Lower lobe of right lung (tissue), 2 donors: ENCODE results near the gene TDRD12. TPM values are rescaled to one million over a fixed set of nuclear protein-coding genes. Genes with fewer than 3 reads are reported as not detected.
A peak's percentile ranks its signal among the peaks of the same experiment; 100 is the strongest.

Source experiments
- ATAC-seq, 2 donors: fragments of 200-7000 bp; cut with Tn5 transposase; one replicate each; pipeline ENCODE4 v1.9.1; 2020 to 2022; ENCODE audit warnings: mild to moderate bottlenecking in 2 of 2, moderate library complexity in 2 of 2
- DNase-seq: peaks from one replicate; pipeline ENCODE4 v3.0.0-alpha.2; 2020
- H3K27ac ChIP-seq: fragments of 200-600 bp; one replicate; pipeline ENCODE4 v1.8.0; 2022
- H3K27me3 ChIP-seq: fragments of 200-600 bp; one replicate; pipeline ENCODE4 v1.8.0; 2022; ENCODE audit warnings: low read depth
- H3K36me3 ChIP-seq: fragments of 200-600 bp; one replicate; pipeline ENCODE4 v1.8.0; 2022; ENCODE audit warnings: mild to moderate bottlenecking
- H3K4me1 ChIP-seq: fragments of 200-600 bp; one replicate; pipeline ENCODE4 v1.8.0; 2022
- H3K4me3 ChIP-seq: fragments of 200-600 bp; one replicate; pipeline ENCODE4 v1.8.0; 2022; ENCODE audit warnings: mild to moderate bottlenecking
- H3K9me3 ChIP-seq: fragments of 200-600 bp; one replicate; pipeline ENCODE4 v1.8.0; 2022
- intact Hi-C: fragments of 100-400 bp; cut with DNase I; formaldehyde crosslinking; loops from one replicate; pipeline ENCODE4 v1.11.0; 2022
- total RNA-seq: library from RNA; stranded (reverse); fragmentation: NEBNext Ultra II Directional; extraction: Animal tissue kit (Norgen Biotek cat#: 25700); gene quantifications from one replicate; pipeline ENCODE4 v1.2.1, GENCODE V29; 2021
- TF ChIP-seq, protein P1 (sequence below): fragments of 200-600 bp; IDR thresholded peaks from one replicate; pipeline ENCODE4 v1.8.0; 2022; ENCODE audit warnings: antibody characterized with exemption, mild to moderate bottlenecking
- donor health status: DM: no; HTN: yes; CAD: no; lungs with severe emphysema.

The TDRD12 gene
- total RNA-seq, 1 donor from 2014 or later: not detected

DNA sequence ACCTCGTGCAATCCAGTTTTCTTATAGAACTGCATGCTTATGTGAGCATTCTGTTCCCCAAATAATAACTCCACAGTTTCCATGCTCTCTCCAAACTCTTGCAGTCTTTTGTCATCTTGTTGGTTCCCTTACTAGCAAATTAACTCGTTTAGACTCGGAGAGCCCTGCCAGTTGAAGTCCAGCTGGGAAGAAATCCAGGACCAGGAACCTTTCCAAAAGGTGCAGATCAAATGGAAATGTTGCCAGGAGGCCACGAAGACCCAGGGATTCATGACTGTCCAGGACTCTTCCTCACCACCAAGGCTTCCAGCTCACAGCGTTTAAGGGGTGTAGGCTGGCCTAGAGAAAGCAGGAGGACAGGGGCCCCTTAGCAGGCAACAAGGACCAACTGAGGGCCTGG lies 2.1 kb upstream of the TDRD12 start:
- H3K4me3 ChIP-seq: no peak overlapping the region
- H3K9me3 ChIP-seq: no peaks in the 10 kb centered on the region
- TF ChIP-seq, protein P1, sequence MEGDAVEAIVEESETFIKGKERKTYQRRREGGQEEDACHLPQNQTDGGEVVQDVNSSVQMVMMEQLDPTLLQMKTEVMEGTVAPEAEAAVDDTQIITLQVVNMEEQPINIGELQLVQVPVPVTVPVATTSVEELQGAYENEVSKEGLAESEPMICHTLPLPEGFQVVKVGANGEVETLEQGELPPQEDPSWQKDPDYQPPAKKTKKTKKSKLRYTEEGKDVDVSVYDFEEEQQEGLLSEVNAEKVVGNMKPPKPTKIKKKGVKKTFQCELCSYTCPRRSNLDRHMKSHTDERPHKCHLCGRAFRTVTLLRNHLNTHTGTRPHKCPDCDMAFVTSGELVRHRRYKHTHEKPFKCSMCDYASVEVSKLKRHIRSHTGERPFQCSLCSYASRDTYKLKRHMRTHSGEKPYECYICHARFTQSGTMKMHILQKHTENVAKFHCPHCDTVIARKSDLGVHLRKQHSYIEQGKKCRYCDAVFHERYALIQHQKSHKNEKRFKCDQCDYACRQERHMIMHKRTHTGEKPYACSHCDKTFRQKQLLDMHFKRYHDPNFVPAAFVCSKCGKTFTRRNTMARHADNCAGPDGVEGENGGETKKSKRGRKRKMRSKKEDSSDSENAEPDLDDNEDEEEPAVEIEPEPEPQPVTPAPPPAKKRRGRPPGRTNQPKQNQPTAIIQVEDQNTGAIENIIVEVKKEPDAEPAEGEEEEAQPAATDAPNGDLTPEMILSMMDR: no peak
- DNase-seq (no peak), ATAC-seq (no peak)
- H3K27ac ChIP-seq: no peak overlapping the region
- no peaks in the 10 kb centered on the region for H3K4me1 ChIP-seq
- no peaks in the 10 kb centered on the region for H3K27me3 ChIP-seq
- intact Hi-C loops: no loop called here
- peaks cover 23% of the 10 kb centered on the region for H3K36me3 ChIP-seq

DNA sequence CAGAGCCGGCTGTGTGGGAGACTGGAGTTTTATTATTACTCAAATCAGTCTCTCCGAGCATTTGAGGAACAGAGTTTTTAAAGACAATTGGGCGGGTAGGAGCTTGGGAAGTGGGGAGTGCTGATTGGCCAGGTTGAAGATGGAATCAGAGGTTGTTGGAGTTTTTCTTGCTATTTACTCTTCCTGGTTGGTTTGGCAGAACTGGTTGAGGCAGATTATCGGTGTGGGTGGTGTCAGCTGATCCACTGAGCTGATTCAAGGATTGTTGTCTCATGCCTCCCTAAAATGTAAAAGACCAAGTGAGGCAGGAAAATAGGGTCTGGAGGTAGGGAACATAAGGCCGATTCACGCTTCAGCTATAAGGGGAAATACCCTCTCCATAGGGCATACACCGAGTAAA lies 1.3 kb upstream of the TDRD12 start:
- peaks cover 15% of the 10 kb centered on the region for H3K36me3 ChIP-seq
- H3K4me3 ChIP-seq: no peak overlapping the region
- TF ChIP-seq, protein P1: no peak
- no peak for DNase-seq
- intact Hi-C loops: no loop called here
- no peak overlapping the region for H3K27ac ChIP-seq
- H3K27me3 ChIP-seq: no peaks in the 10 kb centered on the region
- H3K9me3 ChIP-seq: no peaks in the 10 kb centered on the region
- no peak for ATAC-seq
- no peaks in the 10 kb centered on the region for H3K4me1 ChIP-seq

DNA sequence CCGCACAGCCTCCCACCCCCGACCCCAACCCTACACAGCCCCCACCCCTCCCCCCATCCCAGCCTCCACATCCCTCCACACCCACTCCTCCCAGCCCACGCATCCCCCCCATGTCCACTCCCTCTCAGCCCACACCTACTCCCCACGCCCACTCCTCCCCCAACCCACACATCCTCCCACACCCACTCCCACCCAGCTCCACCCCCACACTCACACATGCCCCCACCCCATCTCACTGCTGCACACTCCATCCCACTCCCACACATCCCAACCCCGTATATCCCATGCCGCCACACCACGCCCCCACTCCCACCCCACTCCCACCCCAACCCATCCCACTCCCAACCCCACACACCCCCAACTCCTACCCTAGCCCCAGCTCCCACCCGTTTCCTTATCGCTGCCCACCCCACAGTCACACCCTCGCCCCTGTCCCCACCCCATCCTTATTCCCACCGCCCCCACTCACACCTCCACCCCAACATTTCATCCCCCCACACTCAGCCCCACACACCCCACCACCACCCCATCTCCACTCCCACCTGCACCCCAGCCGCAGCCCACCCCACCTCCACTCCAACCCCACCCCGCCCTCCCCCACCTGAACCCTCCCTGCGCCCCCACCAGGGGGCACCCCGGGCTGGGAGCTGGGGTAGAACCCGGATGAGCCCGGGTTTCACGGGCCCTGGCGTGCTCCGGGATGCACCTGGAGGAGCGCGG lies 809 bp downstream of the TDRD12 start:
- no peaks in the 10 kb centered on the region for H3K4me1 ChIP-seq
- no peak overlapping the region for H3K27ac ChIP-seq
- intact Hi-C loops: no loop called here
- no peak for DNase-seq
- no peak overlapping the region for H3K4me3 ChIP-seq
- peak in 1 of 2 donors; percentile 9 for ATAC-seq
- H3K9me3 ChIP-seq: no peaks in the 10 kb centered on the region
- TF ChIP-seq, protein P1: no peak
- H3K27me3 ChIP-seq: no peaks in the 10 kb centered on the region
- no peaks in the 10 kb centered on the region for H3K36me3 ChIP-seq

DNA sequence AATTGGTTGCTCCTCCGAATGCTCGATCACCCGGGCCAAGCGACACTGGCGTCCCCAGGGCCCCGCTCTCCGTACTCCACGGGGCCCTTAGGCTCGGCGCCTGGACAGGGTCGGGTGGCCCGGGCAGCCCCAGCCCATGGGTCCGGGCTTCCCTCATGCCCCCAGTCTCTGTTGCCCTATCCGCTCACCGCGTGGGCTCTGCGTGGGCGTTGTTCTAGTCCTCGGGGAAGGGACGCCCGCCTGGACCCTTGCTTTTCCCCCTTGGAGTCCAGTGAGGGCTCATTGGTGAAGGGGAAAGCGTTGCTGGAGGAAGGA lies 1.3 kb downstream of the TDRD12 start:
- no peaks in the 10 kb centered on the region for H3K27me3 ChIP-seq
- H3K4me1 ChIP-seq: no peaks in the 10 kb centered on the region
- DNase-seq (no peak), ATAC-seq (peak in 1 of 2 donors; percentile 17)
- intact Hi-C loops: no loop called here
- no peaks in the 10 kb centered on the region for H3K36me3 ChIP-seq
- H3K9me3 ChIP-seq: no peaks in the 10 kb centered on the region
- no peak overlapping the region for H3K4me3 ChIP-seq
- TF ChIP-seq, protein P1: no peak
- no peak overlapping the region for H3K27ac ChIP-seq

DNA sequence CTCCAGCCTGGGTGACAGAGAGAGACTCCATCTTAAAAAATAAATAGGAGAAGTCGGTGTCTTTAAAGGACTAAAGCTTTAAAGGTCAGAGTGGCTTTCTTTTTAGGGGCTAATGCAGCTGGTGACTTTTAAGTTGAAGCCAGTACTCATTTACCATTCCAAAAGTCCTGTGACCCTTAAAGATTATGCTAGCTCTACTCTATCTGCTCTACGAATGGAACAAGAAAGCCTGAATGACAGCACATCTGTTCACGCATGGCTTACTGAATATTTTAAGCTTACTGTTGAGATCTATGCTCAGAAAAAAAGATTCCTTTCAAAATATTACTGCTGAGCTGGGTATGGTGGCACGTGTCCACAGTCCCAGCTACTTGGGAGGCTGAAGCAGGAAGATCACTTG lies 16.4 kb downstream of the TDRD12 start:
- intact Hi-C loops: no loop called here
- Histone ChIP-seq H3K27ac (no peak overlapping the region), H3K4me1 (no peaks in the 10 kb centered on the region), H3K27me3 (no peaks in the 10 kb centered on the region), H3K36me3 (no peaks in the 10 kb centered on the region), H3K9me3 (no peaks in the 10 kb centered on the region), H3K4me3 (no peak overlapping the region)
- DNase-seq (no peak), ATAC-seq (no peak)
- TF ChIP-seq, protein P1: no peak
